GM10248 (cell line): ENCODE measurements around the gene CACNA1H.

Experiments used
- CTCF ChIA-PET: fragments of 300-600 bp; sonication (Branson Sonifier 250); formaldehyde crosslinking; extraction: SDS; loops from one replicate; lab custom pipeline; 2021; ENCODE audit warnings: antibody characterized with exemption; lab: Yijun Ruan, JAX
- POLR2A ChIA-PET: fragments of 350-650 bp; sonication (Branson Sonifier 250); formaldehyde crosslinking; extraction: SDS; loops from one replicate; lab custom pipeline; 2020; ENCODE audit warnings: antibody characterized with exemption; lab: Yijun Ruan, JAX
- DNase-seq: peaks from one replicate; pipeline ENCODE4 v3.0.0; 2012; ENCODE audit errors: extremely low spot score
- CTCF ChIP-seq: IDR thresholded peaks from 2 replicates; pipeline ENCODE4 v1.5.1; 2012; ENCODE audit warnings: mild to moderate bottlenecking, low read depth; ENCODE audit errors: extremely low read depth, missing control alignments, control extremely low read depth

Gene CACNA1H

GRCh38 chr16:1177053-1177452 lies 24.1 kb downstream of the CACNA1H start:
- no peak for DNase-seq
- TF ChIP-seq CTCF = no peak
- ChIA-PET CTCF (no interaction called here), POLR2A (no interaction called here)

GRCh38 chr16:1177750-1178149 lies 24.8 kb downstream of the CACNA1H start:
- POLR2A ChIA-PET = no interaction called here
- CTCF ChIA-PET = no interaction called here
- TF ChIP-seq CTCF = no peak
- no peak for DNase-seq

- TF ChIP-seq CTCF = no peak
- POLR2A ChIA-PET = no interaction called here
- DNase-seq = no peak
- CTCF ChIA-PET = no interaction called here
Measured at GRCh38 chr16:1178295-1178910, 25.5 kb downstream of the CACNA1H start.

- no peak for TF ChIP-seq CTCF
- CTCF ChIA-PET = no interaction called here
- POLR2A ChIA-PET = no interaction called here
- no peak for DNase-seq
Measured at GRCh38 chr16:1180549-1181403, 27.9 kb downstream of the CACNA1H start.

- ChIA-PET CTCF (no interaction called here), POLR2A (no interaction called here)
- TF ChIP-seq CTCF = no peak
- DNase-seq = no peak
Measured at GRCh38 chr16:1181404-1182315, 28.8 kb downstream of the CACNA1H start.

GRCh38 chr16:1182316-1182671 lies 29.4 kb downstream of the CACNA1H start:
- CTCF ChIA-PET = no interaction called here
- DNase-seq = no peak
- POLR2A ChIA-PET = no interaction called here
- no peak for TF ChIP-seq CTCF
